MCF 10A (cell line): Measurements from ENCODE around the gene NPHP4. TPM values are rescaled to one million over a fixed set of nuclear protein-coding genes. Genes with fewer than 3 reads are reported as not detected.

Experiments used
- BruUV-seq: library from RNA; stranded (reverse); fragments of 400-500 nt; replicated peaks from 2 replicates; lab custom pipeline; 2021; lab: Mats Ljungman, UMichigan
- CTCF ChIA-PET: fragments of 300-600 bp; sonication (Branson Sonifier 250); formaldehyde crosslinking; extraction: SDS; loops from one replicate; lab custom pipeline; 2021; ENCODE audit warnings: antibody characterized with exemption, inconsistent platforms; lab: Yijun Ruan, JAX
- POLR2A ChIA-PET: fragments of 300-600, 350-650 bp; sonication (Branson Sonifier 250); formaldehyde crosslinking; extraction: SDS; loops from one replicate; lab custom pipeline; 2020; ENCODE audit warnings: antibody characterized with exemption, inconsistent platforms; lab: Yijun Ruan, JAX
- DNase-seq: peaks from one replicate; pipeline ENCODE4 v3.0.0-alpha.2; 2018; ENCODE audit not compliant: unreplicated experiment
- H3K27ac Mint-ChIP-seq: one replicate; pipeline ENCODE4 v1.8.0; 2022; ENCODE audit warnings: mild to moderate bottlenecking, low read depth, mixed read lengths; ENCODE audit not compliant: unreplicated experiment
- H3K27me3 Mint-ChIP-seq: one replicate; pipeline ENCODE4 v1.8.0; 2022; ENCODE audit warnings: mixed read lengths; ENCODE audit not compliant: insufficient read depth, unreplicated experiment
- H3K36me3 Mint-ChIP-seq: one replicate; pipeline ENCODE4 v1.8.0; 2022; ENCODE audit warnings: mild to moderate bottlenecking, moderate library complexity, mixed read lengths; ENCODE audit not compliant: insufficient read depth, unreplicated experiment
- H3K4me1 Mint-ChIP-seq: one replicate; pipeline ENCODE4 v1.8.0; 2022; ENCODE audit warnings: mixed read lengths; ENCODE audit not compliant: insufficient read depth, unreplicated experiment
- H3K4me3 Mint-ChIP-seq: one replicate; pipeline ENCODE4 v1.8.0; 2022; ENCODE audit warnings: mild to moderate bottlenecking, moderate library complexity, mixed read lengths; ENCODE audit not compliant: unreplicated experiment
- H3K9me3 Mint-ChIP-seq: one replicate; pipeline ENCODE4 v1.8.0; 2022; ENCODE audit warnings: mixed read lengths; ENCODE audit not compliant: unreplicated experiment
- CTCF ChIP-seq: fragments of 200-600 bp; IDR thresholded peaks from one replicate; pipeline ENCODE4 v1.8.0; 2022; ENCODE audit warnings: antibody characterized with exemption, mild to moderate bottlenecking; ENCODE audit not compliant: unreplicated experiment
- intact Hi-C: fragments of 100-400 bp; cut with micrococcal nuclease; formaldehyde crosslinking; loops from 2 replicates; pipeline ENCODE4 v1.14.1; 2022
- total RNA-seq: library from RNA; stranded (reverse); gene quantifications from 2 replicates; pipeline ENCODE4 v1.2.3, GENCODE V29; 2022

The NPHP4 gene
- total RNA-seq, 1 experiment from 2014 or later, result 14.4 TPM

- no TSS peak for BruUV-seq
- TF ChIP-seq CTCF, result no peak
- peak overlapping the region; percentile 65 for H3K27ac Mint-ChIP-seq
- peak; percentile 18 for DNase-seq
- H3K9me3 Mint-ChIP-seq, result no peaks in the 10 kb centered on the region
- no peak overlapping the region for H3K4me3 Mint-ChIP-seq
- no peaks in the 10 kb centered on the region for H3K27me3 Mint-ChIP-seq
- intact Hi-C loops, result no loop called here
- H3K4me1 Mint-ChIP-seq, result peaks cover 24% of the 10 kb centered on the region
- ChIA-PET POLR2A (interaction anchor here (0.6 to 2.4 kb wide), 5 partner anchors 10 to 52 kb away, joined by 3 to 12 read pairs (median 5); partner anchors contain the start of gene NPHP4), CTCF (interaction anchor here (0.6 to 0.9 kb wide), 3 partner anchors 10 to 421 kb away, joined by 3 read pairs; partner anchors contain the start of gene NPHP4)
- peaks cover 18% of the 10 kb centered on the region for H3K36me3 Mint-ChIP-seq
Measured at GRCh38 chr1:5982868-5983267, 9.4 kb downstream of the NPHP4 start.

- Mint-ChIP-seq H3K27me3 (no peaks in the 10 kb centered on the region), H3K27ac (peak overlapping the region; percentile 65), H3K9me3 (no peaks in the 10 kb centered on the region), H3K36me3 (peaks cover 13% of the 10 kb centered on the region), H3K4me3 (no peak overlapping the region), H3K4me1 (peaks cover 24% of the 10 kb centered on the region)
- POLR2A ChIA-PET, result interaction anchor here (0.6 to 2.4 kb wide), 5 partner anchors 10 to 52 kb away, joined by 3 to 12 read pairs (median 5); partner anchors contain the start of gene NPHP4
- intact Hi-C loops, result no loop called here
- TF ChIP-seq CTCF, result no peak
- CTCF ChIA-PET, result interaction anchor here (0.6 to 1.7 kb wide), 5 partner anchors 9 to 442 kb away, joined by 3 read pairs; partner anchors contain the start of gene NPHP4
- no TSS peak for BruUV-seq
- DNase-seq, result no peak
Measured at GRCh38 chr1:5982276-5982675, 9.9 kb downstream of the NPHP4 start.

GRCh38 chr1:5981009-5981380 is 11.2 kb downstream of the NPHP4 start:
- ChIA-PET CTCF (interaction anchor here (0.6 to 1.7 kb wide), 2 partner anchors 10 to 423 kb away, joined by 3 read pairs; no protein-coding TSS in a partner anchor), POLR2A (interaction anchor here (1.0 kb wide), 1 partner anchor 10 kb away, joined by 4 read pairs; no protein-coding TSS in a partner anchor)
- Mint-ChIP-seq H3K27me3 (no peaks in the 10 kb centered on the region), H3K4me1 (peaks cover 24% of the 10 kb centered on the region), H3K36me3 (peaks cover 13% of the 10 kb centered on the region), H3K27ac (no peak overlapping the region), H3K9me3 (no peaks in the 10 kb centered on the region), H3K4me3 (no peak overlapping the region)
- DNase-seq, result no peak
- no TSS peak for BruUV-seq
- intact Hi-C loops, result no loop called here
- TF ChIP-seq CTCF, result no peak

GRCh38 chr1:5980314-5981008 is 11.8 kb downstream of the NPHP4 start:
- Mint-ChIP-seq H3K27ac (peak overlapping the region; percentile 59), H3K4me1 (peaks cover 24% of the 10 kb centered on the region), H3K9me3 (no peaks in the 10 kb centered on the region), H3K36me3 (peaks cover 13% of the 10 kb centered on the region), H3K27me3 (no peaks in the 10 kb centered on the region), H3K4me3 (no peak overlapping the region)
- intact Hi-C loops, result no loop called here
- ChIA-PET POLR2A (no interaction called here), CTCF (interaction anchor here (0.7 to 1.7 kb wide), 3 partner anchors 11 to 339 kb away, joined by 3 read pairs; no protein-coding TSS in a partner anchor)
- no peak for TF ChIP-seq CTCF
- no TSS peak for BruUV-seq
- peak; percentile 21 for DNase-seq
